ENCODE results near the gene AIM2.

DNA sequence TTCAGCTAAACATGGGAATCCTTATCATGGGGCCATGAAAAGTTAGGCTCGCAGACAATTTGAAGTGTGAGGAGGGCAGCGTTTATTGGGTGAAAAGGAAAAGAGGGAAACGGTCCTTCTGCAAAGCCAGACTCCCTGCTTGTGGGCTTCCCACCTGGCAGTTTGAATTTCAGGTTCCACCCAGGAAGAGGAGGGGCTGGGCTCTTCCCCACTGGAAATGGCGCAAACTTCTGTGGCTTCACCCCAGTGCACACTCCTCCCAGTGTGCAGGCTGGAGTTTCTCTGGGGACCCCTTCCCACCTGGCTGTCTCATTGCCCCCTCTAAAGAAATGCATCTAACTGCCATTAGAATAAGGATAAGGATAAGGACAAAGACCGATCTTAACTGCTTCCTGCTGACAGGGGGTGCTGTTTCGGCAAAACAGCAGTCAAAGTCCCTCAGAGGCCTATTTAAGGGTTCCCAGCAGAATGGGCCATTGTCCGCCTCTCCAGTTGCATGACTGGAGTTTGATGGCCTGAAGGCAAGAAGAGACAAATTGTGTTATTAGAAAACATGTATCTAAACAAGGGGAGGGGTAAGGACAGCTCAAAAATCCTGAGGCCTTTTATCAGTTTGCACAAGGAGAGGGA, 20.4 kb downstream of the AIM2 start:
- TF ChIP-seq MAZ (IDR thresholded peaks at IDR 0.05; ENCODE audit: borderline replicate concordance, low read depth, low read length) (no peak), BHLHE40 (IDR thresholded peaks at IDR 0.05; ENCODE audit: low read depth, low read length) (no peak), POLR2A (IDR thresholded peaks at IDR 0.05; ENCODE audit: low read depth, low read length) (no peak), RCOR1 (IDR thresholded peaks at IDR 0.05; ENCODE audit: insufficient replicate concordance, low read length) (no peak)
- TF ChIP-seq, protein P1, sequence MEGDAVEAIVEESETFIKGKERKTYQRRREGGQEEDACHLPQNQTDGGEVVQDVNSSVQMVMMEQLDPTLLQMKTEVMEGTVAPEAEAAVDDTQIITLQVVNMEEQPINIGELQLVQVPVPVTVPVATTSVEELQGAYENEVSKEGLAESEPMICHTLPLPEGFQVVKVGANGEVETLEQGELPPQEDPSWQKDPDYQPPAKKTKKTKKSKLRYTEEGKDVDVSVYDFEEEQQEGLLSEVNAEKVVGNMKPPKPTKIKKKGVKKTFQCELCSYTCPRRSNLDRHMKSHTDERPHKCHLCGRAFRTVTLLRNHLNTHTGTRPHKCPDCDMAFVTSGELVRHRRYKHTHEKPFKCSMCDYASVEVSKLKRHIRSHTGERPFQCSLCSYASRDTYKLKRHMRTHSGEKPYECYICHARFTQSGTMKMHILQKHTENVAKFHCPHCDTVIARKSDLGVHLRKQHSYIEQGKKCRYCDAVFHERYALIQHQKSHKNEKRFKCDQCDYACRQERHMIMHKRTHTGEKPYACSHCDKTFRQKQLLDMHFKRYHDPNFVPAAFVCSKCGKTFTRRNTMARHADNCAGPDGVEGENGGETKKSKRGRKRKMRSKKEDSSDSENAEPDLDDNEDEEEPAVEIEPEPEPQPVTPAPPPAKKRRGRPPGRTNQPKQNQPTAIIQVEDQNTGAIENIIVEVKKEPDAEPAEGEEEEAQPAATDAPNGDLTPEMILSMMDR (conservative IDR thresholded peaks at IDR 0.05; ENCODE audit: low read depth, low read length), result no peak

Data from IMR-90 (cell line).